GM12878 (cell line): ENCODE data around the gene EFTUD2.

Experiments used
- BHLHE40 ChIP-seq, 2 experiments: fragments of 450-650 bp in 1 of 2; IDR thresholded peaks; 2 replicates each; pipeline ENCODE4 v1.6.1; 2011 to 2017; ENCODE audit warnings: low read depth in 2 of 2, borderline replicate concordance in 1 of 2, improper control_type of control experiment in 1 of 2, low read length in 1 of 2, mild to moderate bottlenecking in 1 of 2
- MLLT1 ChIP-seq: fragments of 450-650 bp; IDR thresholded peaks from 2 replicates; pipeline ENCODE4 v1.6.1; 2016; ENCODE audit warnings: mild to moderate bottlenecking
- RB1 ChIP-seq: fragments of 450-650 bp; formaldehyde crosslinking; IDR thresholded peaks from 2 replicates; pipeline ENCODE4 v1.6.1; 2017; ENCODE audit warnings: mild to moderate bottlenecking, borderline replicate concordance
- YY1 ChIP-seq: IDR thresholded peaks from 2 replicates; pipeline ENCODE4 v1.6.1; 2011; ENCODE audit warnings: low read depth, mild to moderate bottlenecking, low read length

DNA sequence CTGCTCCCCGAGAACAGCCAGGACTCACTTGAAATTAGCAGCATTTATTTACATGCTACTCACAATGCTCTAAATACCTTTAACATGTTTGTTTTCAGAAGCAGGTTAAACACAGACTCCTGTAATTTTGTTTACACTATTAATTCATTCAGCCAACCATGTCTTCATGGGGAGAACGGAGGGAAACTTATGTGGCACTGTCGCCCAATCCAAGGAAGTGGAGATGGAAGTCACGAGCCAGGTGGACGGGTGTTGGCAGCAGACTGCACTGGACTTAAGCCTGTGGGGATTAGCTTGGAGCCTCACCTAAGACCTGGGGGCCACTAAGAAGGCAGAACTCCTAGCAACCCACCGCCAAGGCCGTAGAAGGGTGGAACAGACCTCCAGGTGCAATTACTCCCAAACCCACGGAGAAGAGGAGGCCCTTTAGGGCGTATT is 24.9 kb upstream of the EFTUD2 start:
- TF ChIP-seq BHLHE40 (IDR thresholded peaks at IDR 0.05; ENCODE audit: borderline replicate concordance in 1 of 2, low read depth in 2 of 2, low read length in 1 of 2) (no peak), RB1 (no peak), YY1 (no peak), MLLT1 (no peak)
